ENCODE measurements around the gene LDB2.

The LDB2 gene

DNA sequence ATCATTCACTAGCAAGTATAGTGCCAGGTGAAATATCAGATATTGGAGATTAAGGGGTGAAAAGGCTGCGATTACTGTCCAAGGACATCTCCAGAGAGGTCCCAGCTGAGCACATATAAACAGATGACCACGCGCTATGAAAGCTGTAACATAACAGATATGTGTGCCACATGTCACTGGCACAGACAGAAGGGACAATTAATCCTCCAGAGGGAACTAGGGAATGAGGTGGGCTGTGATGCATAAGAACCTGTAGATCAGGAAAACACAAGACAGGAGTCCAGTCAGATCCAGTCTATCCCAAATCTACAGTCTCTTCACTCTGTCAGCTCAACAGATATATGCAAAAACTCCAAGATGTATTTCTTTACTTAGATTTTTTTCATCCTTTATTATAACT, 157.2 kb downstream of the LDB2 start:
- H3K4me1 Mint-ChIP-seq (ENCODE audit: low read depth in 2 of 2) = no peaks in the 10 kb centered on the region

GRCh38 chr4:16739997-16740624, 158.3 kb downstream of the LDB2 start:
- H3K4me1 Mint-ChIP-seq (ENCODE audit: low read depth in 2 of 2) = no peaks in the 10 kb centered on the region
- no peak overlapping the region for H3K4me3 Mint-ChIP-seq
- H3K9me3 Mint-ChIP-seq = peaks cover 4 to 8% of the 10 kb centered on the region in 2 donors
- no peak overlapping the region for H3K27ac Mint-ChIP-seq
- H3K36me3 Mint-ChIP-seq (ENCODE audit: insufficient read depth) = no peaks in the 10 kb centered on the region
- DNase-seq (no peak), ATAC-seq (replicated peaks) (no peak)
- peaks cover 7 to 8% of the 10 kb centered on the region in 2 donors for H3K27me3 Mint-ChIP-seq

More for the DNA sequence above, 157.2 kb downstream of the LDB2 start:
- ATAC-seq (replicated peaks) (no peak), DNase-seq (no peak)
- Mint-ChIP-seq H3K36me3 (ENCODE audit: insufficient read depth) (no peaks in the 10 kb centered on the region), H3K4me3 (no peak overlapping the region), H3K27me3 (peaks cover 7 to 10% of the 10 kb centered on the region in 2 donors), H3K9me3 (peaks cover under 1 to 8% of the 10 kb centered on the region in 2 donors), H3K27ac (no peak overlapping the region)

GRCh38 chr4:16738558-16738957, 159.9 kb downstream of the LDB2 start:
- H3K27me3 Mint-ChIP-seq = peaks cover 5 to 7% of the 10 kb centered on the region in 2 donors
- H3K4me1 Mint-ChIP-seq (ENCODE audit: low read depth in 2 of 2) = no peaks in the 10 kb centered on the region
- no peak overlapping the region for H3K27ac Mint-ChIP-seq
- H3K36me3 Mint-ChIP-seq (ENCODE audit: insufficient read depth) = no peaks in the 10 kb centered on the region
- DNase-seq (no peak), ATAC-seq (replicated peaks) (no peak)
- H3K9me3 Mint-ChIP-seq = peaks cover 4 to 8% of the 10 kb centered on the region in 2 donors
- no peak overlapping the region for H3K4me3 Mint-ChIP-seq

- Mint-ChIP-seq H3K4me1 (ENCODE audit: low read depth in 2 of 2) (no peaks in the 10 kb centered on the region), H3K36me3 (ENCODE audit: insufficient read depth) (no peaks in the 10 kb centered on the region), H3K9me3 (peaks cover 4 to 8% of the 10 kb centered on the region in 2 donors), H3K27ac (no peak overlapping the region), H3K27me3 (peaks cover 0 to 11% of the 10 kb centered on the region in 2 donors), H3K4me3 (no peak overlapping the region)
- ATAC-seq (replicated peaks) = no peak
- no peak for DNase-seq
Measured at GRCh38 chr4:16733509-16733908, 164.9 kb downstream of the LDB2 start.

DNA sequence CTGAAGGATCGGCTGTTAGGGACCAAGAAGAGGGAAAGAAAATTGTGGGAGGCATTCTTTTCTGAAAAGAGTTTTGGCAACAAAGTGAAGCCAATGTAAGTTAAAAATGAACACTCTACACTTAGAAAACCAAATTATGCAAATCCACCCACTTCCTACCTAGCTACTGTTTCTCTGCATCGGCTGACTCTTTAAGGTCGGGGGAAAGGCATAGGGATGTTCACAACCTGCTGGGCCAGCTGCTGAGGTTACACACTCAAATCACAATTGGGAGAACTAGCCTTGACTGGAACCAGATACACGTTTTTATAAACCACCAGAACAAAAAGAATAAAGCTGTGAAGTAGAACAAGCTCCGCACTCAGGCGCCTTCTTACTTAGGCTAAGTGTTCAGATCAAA, 165.7 kb downstream of the LDB2 start:
- ATAC-seq (replicated peaks) (no peak), DNase-seq (no peak)
- Mint-ChIP-seq H3K4me3 (no peak overlapping the region), H3K4me1 (ENCODE audit: low read depth in 2 of 2) (no peaks in the 10 kb centered on the region), H3K9me3 (peaks cover under 1 to 4% of the 10 kb centered on the region in 2 donors), H3K36me3 (ENCODE audit: insufficient read depth) (no peaks in the 10 kb centered on the region), H3K27ac (no peak overlapping the region), H3K27me3 (peaks cover 0 to 11% of the 10 kb centered on the region in 2 donors)

DNA sequence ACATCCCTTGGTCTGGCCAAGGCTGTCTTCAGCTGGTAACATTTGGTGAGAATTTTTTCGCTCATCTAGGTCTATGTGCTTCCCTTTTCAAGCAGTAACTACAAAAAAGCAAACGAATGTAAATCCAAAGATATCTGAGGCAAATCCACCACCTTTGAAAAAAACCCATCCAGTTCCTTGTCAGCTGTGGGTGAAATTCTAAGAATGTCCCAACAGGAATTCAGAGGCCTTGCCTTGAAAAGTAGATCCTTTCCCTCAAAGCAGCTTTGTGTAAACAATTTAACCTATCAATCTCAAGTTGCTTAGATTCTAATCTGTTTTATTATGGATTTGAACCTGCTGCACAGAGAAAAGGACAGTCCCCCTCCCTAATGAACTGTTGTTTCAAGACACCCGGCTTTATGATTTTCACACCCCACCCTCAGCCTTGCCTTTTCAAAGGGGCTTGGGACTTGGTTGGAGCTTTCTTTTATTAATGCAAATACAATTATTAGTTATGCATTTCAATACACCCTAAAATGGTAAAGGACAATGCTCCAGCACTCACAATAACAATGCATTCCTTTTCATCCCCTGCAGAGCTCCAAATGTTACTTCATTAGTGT, 166.6 kb downstream of the LDB2 start:
- H3K4me1 Mint-ChIP-seq (ENCODE audit: low read depth in 2 of 2) = no peaks in the 10 kb centered on the region
- no peak overlapping the region for H3K27ac Mint-ChIP-seq
- H3K4me3 Mint-ChIP-seq = no peak overlapping the region
- ATAC-seq (replicated peaks) (no peak), DNase-seq (no peak)
- H3K27me3 Mint-ChIP-seq = peaks cover 0 to 14% of the 10 kb centered on the region in 2 donors
- no peaks in the 10 kb centered on the region for H3K36me3 Mint-ChIP-seq (ENCODE audit: insufficient read depth)
- H3K9me3 Mint-ChIP-seq = peaks cover 0 to 4% of the 10 kb centered on the region in 2 donors

- H3K9me3 Mint-ChIP-seq = no peaks in the 10 kb centered on the region
- DNase-seq (no peak), ATAC-seq (replicated peaks) (no peak)
- H3K27ac Mint-ChIP-seq = no peak overlapping the region
- peaks cover 0 to 11% of the 10 kb centered on the region in 2 donors for H3K27me3 Mint-ChIP-seq
- no peaks in the 10 kb centered on the region for H3K36me3 Mint-ChIP-seq (ENCODE audit: insufficient read depth)
- no peaks in the 10 kb centered on the region for H3K4me1 Mint-ChIP-seq (ENCODE audit: low read depth in 2 of 2)
- H3K4me3 Mint-ChIP-seq = no peak overlapping the region
Measured at GRCh38 chr4:16730522-16731205, 167.8 kb downstream of the LDB2 start.

DNA sequence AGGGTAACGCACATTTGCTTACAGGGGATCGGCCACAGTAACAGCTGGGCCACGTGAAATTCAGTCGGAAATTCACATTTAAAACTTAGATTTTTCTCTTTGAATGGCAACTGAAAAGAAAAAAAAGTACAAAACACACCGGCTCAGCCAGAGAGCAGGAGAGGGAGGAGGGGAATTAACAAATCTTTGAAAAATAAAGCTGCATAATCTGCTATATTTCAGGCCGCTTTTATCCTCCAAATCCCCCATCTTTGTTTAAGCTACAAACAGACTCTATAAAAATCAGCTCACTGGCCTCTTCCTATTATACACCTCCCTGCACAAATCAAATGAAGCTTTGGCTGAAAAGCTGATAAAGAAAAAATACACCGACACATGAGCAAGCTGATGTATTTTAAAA, 169.1 kb downstream of the LDB2 start:
- Mint-ChIP-seq H3K9me3 (peaks cover 0 to 5% of the 10 kb centered on the region in 2 donors), H3K27ac (no peak overlapping the region), H3K4me3 (no peak overlapping the region), H3K4me1 (ENCODE audit: low read depth in 2 of 2) (no peaks in the 10 kb centered on the region), H3K27me3 (peaks cover 0 to 11% of the 10 kb centered on the region in 2 donors), H3K36me3 (ENCODE audit: insufficient read depth) (no peaks in the 10 kb centered on the region)
- ATAC-seq (replicated peaks) = no peak
- DNase-seq = no peak

GRCh38 chr4:16728849-16729248, 169.6 kb downstream of the LDB2 start:
- Mint-ChIP-seq H3K36me3 (ENCODE audit: insufficient read depth) (no peaks in the 10 kb centered on the region), H3K4me3 (no peak overlapping the region), H3K4me1 (ENCODE audit: low read depth in 2 of 2) (no peaks in the 10 kb centered on the region), H3K27me3 (peaks cover 0 to 12% of the 10 kb centered on the region in 2 donors), H3K9me3 (peaks cover 3 to 5% of the 10 kb centered on the region in 2 donors), H3K27ac (no peak overlapping the region)
- ATAC-seq (replicated peaks) (no peak), DNase-seq (no peak)

DNA sequence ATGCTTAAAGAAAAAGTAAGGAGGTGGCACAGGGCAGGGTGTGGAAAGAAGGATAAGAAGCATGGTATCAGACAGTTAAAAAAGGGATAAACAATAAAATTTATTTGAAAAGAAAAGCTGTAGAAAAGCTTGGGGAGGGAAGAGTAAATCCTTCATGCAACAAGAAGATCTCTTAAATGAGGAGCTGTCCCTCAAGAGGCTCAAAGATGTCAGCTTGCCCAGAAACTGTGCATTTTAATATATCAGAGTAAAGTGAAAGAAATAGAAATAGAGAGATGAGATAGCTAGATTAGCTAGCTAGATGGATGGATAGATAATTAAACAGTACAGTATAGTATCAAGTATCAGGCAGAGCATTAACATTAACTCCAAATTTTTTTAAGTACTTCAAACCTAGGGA, 170.3 kb downstream of the LDB2 start:
- DNase-seq (no peak), ATAC-seq (replicated peaks) (no peak)
- Mint-ChIP-seq H3K4me3 (no peak overlapping the region), H3K27ac (no peak overlapping the region), H3K36me3 (ENCODE audit: insufficient read depth) (no peaks in the 10 kb centered on the region), H3K27me3 (peaks cover 0 to 19% of the 10 kb centered on the region in 2 donors), H3K4me1 (ENCODE audit: low read depth in 2 of 2) (no peaks in the 10 kb centered on the region), H3K9me3 (peaks cover 10% of the 10 kb centered on the region in 2 donors)

GRCh38 chr4:16727218-16727617, 171.2 kb downstream of the LDB2 start:
- H3K9me3 Mint-ChIP-seq = peaks cover 10 to 17% of the 10 kb centered on the region in 2 donors
- no peaks in the 10 kb centered on the region for H3K4me1 Mint-ChIP-seq (ENCODE audit: low read depth in 2 of 2)
- H3K36me3 Mint-ChIP-seq (ENCODE audit: insufficient read depth) = no peaks in the 10 kb centered on the region
- H3K27ac Mint-ChIP-seq = no peak overlapping the region
- H3K4me3 Mint-ChIP-seq = no peak overlapping the region
- peaks cover 0 to 19% of the 10 kb centered on the region in 2 donors for H3K27me3 Mint-ChIP-seq
- DNase-seq (no peak), ATAC-seq (replicated peaks) (no peak)

GRCh38 chr4:16726368-16727050, 171.9 kb downstream of the LDB2 start:
- Mint-ChIP-seq H3K4me1 (ENCODE audit: low read depth in 2 of 2) (no peaks in the 10 kb centered on the region), H3K27me3 (peaks cover 0 to 19% of the 10 kb centered on the region in 2 donors), H3K4me3 (no peak overlapping the region), H3K36me3 (ENCODE audit: insufficient read depth) (no peaks in the 10 kb centered on the region), H3K27ac (no peak overlapping the region), H3K9me3 (peaks cover 10 to 17% of the 10 kb centered on the region in 2 donors)
- no peak for ATAC-seq (replicated peaks)
- DNase-seq = no peak

DNA sequence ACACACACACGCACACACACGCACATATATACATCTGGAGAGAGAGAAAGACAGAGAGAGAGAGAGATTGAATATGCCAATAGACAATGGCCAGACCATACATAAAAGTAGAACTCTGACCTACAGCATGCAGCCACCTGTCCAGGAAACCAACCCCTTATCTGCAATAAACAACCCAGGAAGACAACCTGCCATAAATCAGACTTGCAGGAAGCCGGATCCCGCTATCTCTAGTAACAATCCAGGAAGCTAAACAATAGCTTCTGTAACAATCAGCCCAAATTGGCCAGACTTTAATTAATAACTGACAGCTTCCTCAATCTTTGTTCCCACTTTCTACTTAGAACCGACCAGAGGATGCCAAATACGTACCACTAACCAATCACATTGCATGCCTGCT, 173.2 kb downstream of the LDB2 start:
- no peak for DNase-seq
- Mint-ChIP-seq H3K4me1 (ENCODE audit: low read depth in 2 of 2) (no peaks in the 10 kb centered on the region), H3K27me3 (peaks cover 0 to 12% of the 10 kb centered on the region in 2 donors), H3K36me3 (ENCODE audit: insufficient read depth) (no peaks in the 10 kb centered on the region), H3K4me3 (no peak overlapping the region), H3K27ac (no peak overlapping the region), H3K9me3 (peaks cover 10 to 17% of the 10 kb centered on the region in 2 donors)
- no peak for ATAC-seq (replicated peaks)
